DND-41 (cell line): ENCODE data around the gene PHGDH.

ENCODE experiments used
- CTCF ChIP-seq: IDR thresholded peaks from 2 replicates; pipeline ENCODE4 v1.5.1; 2012; ENCODE audit warnings: borderline replicate concordance, low read length, moderate library complexity, mild to moderate bottlenecking; ENCODE audit not compliant: poor library complexity, severe bottlenecking; ENCODE audit errors: extremely low read depth
- EZH2 ChIP-seq: IDR thresholded peaks from 3 replicates; pipeline ENCODE4 v1.6.1; 2012; ENCODE audit warnings: borderline replicate concordance, low read depth, mild to moderate bottlenecking, moderate library complexity, low read length, inconsistent platforms; ENCODE audit not compliant: severe bottlenecking

- no peak for TF ChIP-seq CTCF
- no peak for TF ChIP-seq EZH2
These were observed 60.0 kb downstream of the PHGDH start for GRCh38 chr1:119771770-119772169.
